Kidney (tissue), 14 donors: ENCODE data around the gene SPATA7. TPM values are rescaled to one million over a fixed set of nuclear protein-coding genes. Genes with fewer than 3 reads are reported as not detected.

Experiments used
- DNase-seq, 5 donors: peaks; one replicate each; pipeline ENCODE4 v3.0.0-alpha.2; 2013 to 2020
- FAIRE-seq: peaks from 2 replicates; lab custom pipeline; 2012; peaks lifted over from hg19 to GRCh38; lab: Jason Lieb, UNC
- H3K27ac ChIP-seq, 2 donors: one replicate each; pipeline ENCODE4 v1.7.0; 2013; ENCODE audit warnings: low read depth in 2 of 2, low read length in 2 of 2, inconsistent platforms in 1 of 2
- H3K27me3 ChIP-seq: one replicate; pipeline ENCODE4 v1.7.1; 2013; ENCODE audit warnings: low read length, inconsistent platforms; ENCODE audit not compliant: control insufficient read depth, insufficient read depth
- H3K36me3 ChIP-seq, 3 donors: one replicate each; pipeline versions ENCODE4 v1.7.0 to v1.7.1; 2013; ENCODE audit warnings: low read length in 3 of 3, control low read depth in 1 of 3, inconsistent platforms in 1 of 3; ENCODE audit not compliant: insufficient read depth in 3 of 3, control insufficient read depth in 2 of 3
- H3K4me1 ChIP-seq, 3 donors: one replicate each; pipeline versions ENCODE4 v1.7.0 to v1.7.1; 2013; ENCODE audit warnings: low read length in 3 of 3, inconsistent platforms in 1 of 3, low read depth in 1 of 3; ENCODE audit not compliant: control insufficient read depth in 2 of 3, insufficient read depth in 2 of 3
- H3K4me3 ChIP-seq, 3 donors: one replicate each; pipeline versions ENCODE4 v1.7.0 to v1.8.1; 2013; ENCODE audit warnings: low read length in 3 of 3, control low read depth in 1 of 3, inconsistent platforms in 1 of 3
- H3K9ac ChIP-seq, 3 donors: one replicate each; pipeline versions ENCODE4 v1.7.0 to v1.7.1; 2013; ENCODE audit warnings: low read length in 3 of 3, control low read depth in 1 of 3, inconsistent platforms in 1 of 3
- H3K9me3 ChIP-seq, 3 donors: one replicate each; pipeline versions ENCODE4 v1.7.0 to v1.7.1; 2013; ENCODE audit warnings: low read length in 3 of 3, control low read depth in 1 of 3, inconsistent platforms in 1 of 3; ENCODE audit not compliant: control insufficient read depth in 2 of 3, insufficient read depth in 1 of 3
- intact Hi-C: fragments of 100-400 bp; cut with DNase I; formaldehyde crosslinking; loops from one replicate; pipeline ENCODE4 v1.11.1; 2022
- polyA plus RNA-seq: library from polyadenylated mRNA; stranded (reverse); fragments of 350-450 nt; fragmentation: Illumina TruSeq; extraction: RNeasy Lipid Tissue Mini Kit (QIAGEN cat#74804); gene quantifications from one replicate; pipeline ENCODE4 v1.2.3, GENCODE V29; 2014; ENCODE audit warnings: low read depth, low replicate concordance; ENCODE audit not compliant: insufficient read depth
- total RNA-seq: library from RNA; stranded (reverse); fragmentation: NEBNext Ultra II Directional; extraction: Animal tissue kit (Norgen Biotek cat#: 25700); gene quantifications from one replicate; pipeline ENCODE4 v1.2.1, GENCODE V29; 2021
- TF ChIP-seq, protein P1 (sequence below): IDR thresholded peaks from 3 replicates; pipeline ENCODE4 v1.5.1; 2012; ENCODE audit warnings: mild to moderate bottlenecking, moderate library complexity, borderline replicate concordance; ENCODE audit not compliant: insufficient read depth; ENCODE audit errors: extremely low read depth
- donor health status: control.
- donor health status: control.
- donor health status: control.
- donor health status: control.
- donor health status: control.
- donor health status: DM: yes; HTN: yes; CAD: no.
- donor health status: Normal renal cell carcinoma (clear cell type).

SPATA7 gene
- total and polyA plus RNA-seq, 2 donors from 2014 or later = 14.0 to 17.4 TPM

DNA sequence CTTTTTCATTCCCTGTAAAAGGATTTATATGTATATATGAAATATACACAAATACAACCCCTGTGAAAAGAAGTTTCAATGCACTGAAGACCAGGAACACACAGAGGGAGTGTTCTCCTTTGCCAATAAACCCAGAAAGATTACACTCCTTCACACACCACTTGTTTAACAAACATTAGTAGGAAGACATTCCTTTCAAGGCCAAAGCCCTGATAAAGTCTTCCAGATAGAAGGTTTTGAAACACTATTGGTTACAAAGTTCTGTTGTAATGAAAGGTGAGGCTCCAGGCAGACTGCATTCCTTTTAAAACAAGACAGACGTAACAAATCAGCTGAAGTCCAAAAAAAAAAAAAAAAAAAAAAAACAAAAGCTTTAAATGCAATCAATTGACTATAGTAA lies 88.3 kb downstream of the SPATA7 start:
- no peak overlapping the region for H3K4me3 ChIP-seq
- H3K9me3 ChIP-seq = no peaks in the 10 kb centered on the region
- no peaks in the 10 kb centered on the region for H3K27me3 ChIP-seq
- no peak overlapping the region for H3K9ac ChIP-seq
- peaks cover 4 to 20% (median 15%) of the 10 kb centered on the region in 3 donors for H3K36me3 ChIP-seq
- intact Hi-C loops = no loop called here
- H3K4me1 ChIP-seq = no peaks in the 10 kb centered on the region
- TF ChIP-seq, protein P1, sequence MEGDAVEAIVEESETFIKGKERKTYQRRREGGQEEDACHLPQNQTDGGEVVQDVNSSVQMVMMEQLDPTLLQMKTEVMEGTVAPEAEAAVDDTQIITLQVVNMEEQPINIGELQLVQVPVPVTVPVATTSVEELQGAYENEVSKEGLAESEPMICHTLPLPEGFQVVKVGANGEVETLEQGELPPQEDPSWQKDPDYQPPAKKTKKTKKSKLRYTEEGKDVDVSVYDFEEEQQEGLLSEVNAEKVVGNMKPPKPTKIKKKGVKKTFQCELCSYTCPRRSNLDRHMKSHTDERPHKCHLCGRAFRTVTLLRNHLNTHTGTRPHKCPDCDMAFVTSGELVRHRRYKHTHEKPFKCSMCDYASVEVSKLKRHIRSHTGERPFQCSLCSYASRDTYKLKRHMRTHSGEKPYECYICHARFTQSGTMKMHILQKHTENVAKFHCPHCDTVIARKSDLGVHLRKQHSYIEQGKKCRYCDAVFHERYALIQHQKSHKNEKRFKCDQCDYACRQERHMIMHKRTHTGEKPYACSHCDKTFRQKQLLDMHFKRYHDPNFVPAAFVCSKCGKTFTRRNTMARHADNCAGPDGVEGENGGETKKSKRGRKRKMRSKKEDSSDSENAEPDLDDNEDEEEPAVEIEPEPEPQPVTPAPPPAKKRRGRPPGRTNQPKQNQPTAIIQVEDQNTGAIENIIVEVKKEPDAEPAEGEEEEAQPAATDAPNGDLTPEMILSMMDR = no peak
- no peak overlapping the region for H3K27ac ChIP-seq
- no peak for FAIRE-seq
- no peak for DNase-seq

DNA sequence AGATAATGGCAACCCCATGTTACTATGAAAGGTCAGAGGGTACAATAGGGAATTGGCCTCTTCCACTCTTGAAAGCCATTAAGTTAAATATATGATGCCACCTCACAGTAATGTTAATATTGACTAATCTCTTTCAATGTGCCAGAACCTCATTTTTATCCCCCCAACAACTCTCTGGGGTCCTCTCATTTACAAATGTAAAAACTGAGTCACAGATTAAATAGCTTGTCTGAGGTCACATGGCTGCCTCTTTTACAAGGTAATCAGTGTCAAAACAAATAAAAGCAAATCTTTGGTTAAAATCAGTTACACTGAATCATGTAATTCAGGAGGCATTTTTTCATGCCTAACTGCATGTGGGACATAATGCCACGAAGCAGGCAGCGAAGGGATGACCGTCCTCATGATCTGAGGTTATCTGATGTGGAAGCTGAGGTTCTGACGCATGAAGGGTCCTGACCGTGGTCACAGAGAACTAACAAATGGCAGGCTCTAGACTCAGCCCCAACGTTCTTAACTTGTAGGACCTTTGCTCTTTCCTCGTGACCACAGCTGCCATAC lies 90.8 kb downstream of the SPATA7 start:
- H3K4me3 ChIP-seq = no peak overlapping the region
- intact Hi-C loops = no loop called here
- H3K36me3 ChIP-seq = peaks cover 4 to 9% (median 6%) of the 10 kb centered on the region in 3 donors
- no peaks in the 10 kb centered on the region for H3K27me3 ChIP-seq
- H3K27ac ChIP-seq = no peak overlapping the region
- TF ChIP-seq, protein P1 = no peak
- DNase-seq (no peak), FAIRE-seq (no peak)
- H3K9me3 ChIP-seq = no peaks in the 10 kb centered on the region
- H3K9ac ChIP-seq = no peak overlapping the region
- H3K4me1 ChIP-seq = no peaks in the 10 kb centered on the region

DNA sequence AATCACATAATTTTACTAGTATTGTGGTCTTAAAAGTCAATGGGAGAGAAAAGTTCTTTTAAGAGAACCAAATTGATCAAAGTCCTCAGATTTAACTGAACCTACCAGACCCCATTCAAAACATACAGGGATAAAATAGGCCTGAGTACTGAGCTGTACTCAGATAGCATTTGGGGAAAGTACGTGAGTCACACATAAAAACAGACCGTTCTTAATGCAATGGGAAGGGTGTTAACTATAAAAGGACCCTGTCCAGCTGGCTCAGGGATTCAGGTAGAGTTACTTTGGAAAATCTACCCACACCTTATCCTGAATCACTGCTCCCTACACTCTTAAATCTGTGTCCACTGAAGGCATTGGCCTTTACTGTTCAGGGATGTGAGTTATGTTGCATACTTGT lies 91.4 kb downstream of the SPATA7 start:
- Histone ChIP-seq H3K36me3 (peaks cover 4 to 8% (median 6%) of the 10 kb centered on the region in 3 donors), H3K4me1 (no peaks in the 10 kb centered on the region)
- TF ChIP-seq, protein P1 = no peak

More for the DNA sequence above, 91.4 kb downstream of the SPATA7 start:
- no peak for FAIRE-seq
- Histone ChIP-seq H3K4me3 (no peak overlapping the region), H3K27me3 (no peaks in the 10 kb centered on the region), H3K27ac (no peak overlapping the region), H3K9ac (no peak overlapping the region), H3K9me3 (no peaks in the 10 kb centered on the region)
- intact Hi-C loops = no loop called here
- no peak for DNase-seq
